T-helper 1 cell treated with Interleukin-12 subunit alpha and Interleukin-12 subunit beta and Interleukin-4 antibody, amounts not matched to agents 30 μg/mL and 1 μg/mL, for 36 hours (primary cell): ENCODE measurements around the gene RAD23A.
"Not testable (repeated sequence)": the region's sequence is repeated elsewhere in the genome, so short reads cannot be mapped to it uniquely, and the experiment has no call there.

Experiments
- H3K27ac Mint-ChIP-seq: one replicate; pipeline ENCODE4 v1.8.0; 2021; ENCODE audit warnings: mild to moderate bottlenecking, mixed read lengths
- H3K27me3 Mint-ChIP-seq: one replicate; pipeline ENCODE4 v1.8.0; 2021; ENCODE audit warnings: low read depth, mixed read lengths
- H3K36me3 Mint-ChIP-seq: one replicate; pipeline ENCODE4 v1.8.0; 2021; ENCODE audit warnings: low read depth, mixed read lengths
- H3K4me1 Mint-ChIP-seq: one replicate; pipeline ENCODE4 v1.8.0; 2021; ENCODE audit warnings: low read depth, mixed read lengths
- H3K4me3 Mint-ChIP-seq: one replicate; pipeline ENCODE4 v1.8.0; 2021; ENCODE audit warnings: mild to moderate bottlenecking, moderate library complexity, mixed read lengths
- H3K9me3 Mint-ChIP-seq: one replicate; pipeline ENCODE4 v1.8.0; 2021; ENCODE audit warnings: mixed read lengths

Gene RAD23A

GRCh38 chr19:12946092-12946721 is 545 bp downstream of the RAD23A start:
- Mint-ChIP-seq H3K9me3 (no peaks in the 10 kb centered on the region), H3K4me3 (peak overlapping the region; percentile 84), H3K4me1 (peaks cover 33% of the 10 kb centered on the region), H3K27me3 (no peaks in the 10 kb centered on the region), H3K27ac (peak overlapping the region; percentile 75), H3K36me3 (peaks cover 67% of the 10 kb centered on the region)

GRCh38 chr19:12946731-12947496 is 1.3 kb downstream of the RAD23A start:
- peak overlapping the region; percentile 84 for H3K4me3 Mint-ChIP-seq
- H3K27me3 Mint-ChIP-seq: no peaks in the 10 kb centered on the region
- H3K4me1 Mint-ChIP-seq: peaks cover 33% of the 10 kb centered on the region
- no peaks in the 10 kb centered on the region for H3K9me3 Mint-ChIP-seq
- H3K27ac Mint-ChIP-seq: peak overlapping the region; percentile 75
- peaks cover 66% of the 10 kb centered on the region for H3K36me3 Mint-ChIP-seq

GRCh38 chr19:12947702-12948611 is 2.3 kb downstream of the RAD23A start:
- H3K27ac Mint-ChIP-seq: no peak overlapping the region
- H3K9me3 Mint-ChIP-seq: no peaks in the 10 kb centered on the region
- no peak overlapping the region for H3K4me3 Mint-ChIP-seq
- H3K27me3 Mint-ChIP-seq: no peaks in the 10 kb centered on the region
- H3K36me3 Mint-ChIP-seq: peaks cover 64% of the 10 kb centered on the region
- peaks cover 31% of the 10 kb centered on the region for H3K4me1 Mint-ChIP-seq

- Mint-ChIP-seq H3K27me3 (no peaks in the 10 kb centered on the region), H3K27ac (no peak overlapping the region), H3K9me3 (no peaks in the 10 kb centered on the region), H3K36me3 (peaks cover 62% of the 10 kb centered on the region), H3K4me1 (peaks cover 25% of the 10 kb centered on the region), H3K4me3 (no peak overlapping the region)
Measured at GRCh38 chr19:12948612-12949362, 3.1 kb downstream of the RAD23A start.

- no peak overlapping the region for H3K4me3 Mint-ChIP-seq
- H3K9me3 Mint-ChIP-seq: no peaks in the 10 kb centered on the region
- H3K27me3 Mint-ChIP-seq: no peaks in the 10 kb centered on the region
- H3K4me1 Mint-ChIP-seq: peaks cover 26% of the 10 kb centered on the region
- peaks cover 59% of the 10 kb centered on the region for H3K36me3 Mint-ChIP-seq
- H3K27ac Mint-ChIP-seq: peak overlapping the region; percentile 41
Measured at GRCh38 chr19:12949363-12950283, 4.0 kb downstream of the RAD23A start.

- peaks cover 48% of the 10 kb centered on the region for H3K36me3 Mint-ChIP-seq
- not testable (repeated sequence) for H3K9me3 Mint-ChIP-seq
- peak overlapping the region; percentile 45 for H3K27ac Mint-ChIP-seq
Measured at GRCh38 chr19:12952050-12952449, 6.4 kb downstream of the RAD23A start.

GRCh38 chr19:12952488-12953137 is 7.0 kb downstream of the RAD23A start:
- H3K36me3 Mint-ChIP-seq: peaks cover 46% of the 10 kb centered on the region
- no peaks in the 10 kb centered on the region for H3K27me3 Mint-ChIP-seq
- H3K4me1 Mint-ChIP-seq: peaks cover 26% of the 10 kb centered on the region
- H3K27ac Mint-ChIP-seq: no peak overlapping the region
- H3K9me3 Mint-ChIP-seq: no peaks in the 10 kb centered on the region
- H3K4me3 Mint-ChIP-seq: no peak overlapping the region

More at GRCh38 chr19:12952050-12952449, 6.4 kb downstream of the RAD23A start:
- H3K4me1 Mint-ChIP-seq: peaks cover 27% of the 10 kb centered on the region
- not testable (repeated sequence) for H3K4me3 Mint-ChIP-seq, H3K27me3 Mint-ChIP-seq

GRCh38 chr19:12953138-12953798 is 7.6 kb downstream of the RAD23A start:
- Mint-ChIP-seq H3K36me3 (peaks cover 41% of the 10 kb centered on the region), H3K27me3 (no peaks in the 10 kb centered on the region), H3K4me3 (no peak overlapping the region), H3K9me3 (no peaks in the 10 kb centered on the region), H3K27ac (no peak overlapping the region), H3K4me1 (peaks cover 23% of the 10 kb centered on the region)

- peaks cover 23% of the 10 kb centered on the region for H3K4me1 Mint-ChIP-seq
- H3K36me3 Mint-ChIP-seq: peaks cover 38% of the 10 kb centered on the region
- no peaks in the 10 kb centered on the region for H3K27me3 Mint-ChIP-seq
- H3K9me3 Mint-ChIP-seq: no peaks in the 10 kb centered on the region
- H3K27ac Mint-ChIP-seq: peak overlapping the region; percentile 46
- H3K4me3 Mint-ChIP-seq: no peak overlapping the region
Measured at GRCh38 chr19:12953799-12954611, 8.3 kb downstream of the RAD23A start.

- peaks cover 23% of the 10 kb centered on the region for H3K4me1 Mint-ChIP-seq
- H3K36me3 Mint-ChIP-seq: peaks cover 35% of the 10 kb centered on the region
- H3K27me3 Mint-ChIP-seq: no peaks in the 10 kb centered on the region
- H3K27ac Mint-ChIP-seq: peak overlapping the region; percentile 46
- H3K4me3 Mint-ChIP-seq: peak overlapping the region; percentile 7
- H3K9me3 Mint-ChIP-seq: no peaks in the 10 kb centered on the region
Measured at GRCh38 chr19:12954612-12954962, 8.9 kb downstream of the RAD23A start.

- peak overlapping the region; percentile 66 for H3K27ac Mint-ChIP-seq
- not testable (repeated sequence) for H3K9me3 Mint-ChIP-seq, H3K27me3 Mint-ChIP-seq
- peaks cover 23% of the 10 kb centered on the region for H3K4me1 Mint-ChIP-seq
- H3K36me3 Mint-ChIP-seq: peaks cover 29% of the 10 kb centered on the region
- peak overlapping the region; percentile 77 for H3K4me3 Mint-ChIP-seq
Measured at GRCh38 chr19:12955575-12955974, 9.9 kb downstream of the RAD23A start.

GRCh38 chr19:12955996-12956395 is 10.3 kb downstream of the RAD23A start:
- Mint-ChIP-seq H3K27me3 (no peaks in the 10 kb centered on the region), H3K4me1 (peaks cover 23% of the 10 kb centered on the region), H3K4me3 (peak overlapping the region; percentile 77), H3K27ac (peak overlapping the region; percentile 66), H3K9me3 (no peaks in the 10 kb centered on the region), H3K36me3 (peaks cover 27% of the 10 kb centered on the region)
